ENCODE measurements around the gene THOC7.

Gene THOC7

DNA sequence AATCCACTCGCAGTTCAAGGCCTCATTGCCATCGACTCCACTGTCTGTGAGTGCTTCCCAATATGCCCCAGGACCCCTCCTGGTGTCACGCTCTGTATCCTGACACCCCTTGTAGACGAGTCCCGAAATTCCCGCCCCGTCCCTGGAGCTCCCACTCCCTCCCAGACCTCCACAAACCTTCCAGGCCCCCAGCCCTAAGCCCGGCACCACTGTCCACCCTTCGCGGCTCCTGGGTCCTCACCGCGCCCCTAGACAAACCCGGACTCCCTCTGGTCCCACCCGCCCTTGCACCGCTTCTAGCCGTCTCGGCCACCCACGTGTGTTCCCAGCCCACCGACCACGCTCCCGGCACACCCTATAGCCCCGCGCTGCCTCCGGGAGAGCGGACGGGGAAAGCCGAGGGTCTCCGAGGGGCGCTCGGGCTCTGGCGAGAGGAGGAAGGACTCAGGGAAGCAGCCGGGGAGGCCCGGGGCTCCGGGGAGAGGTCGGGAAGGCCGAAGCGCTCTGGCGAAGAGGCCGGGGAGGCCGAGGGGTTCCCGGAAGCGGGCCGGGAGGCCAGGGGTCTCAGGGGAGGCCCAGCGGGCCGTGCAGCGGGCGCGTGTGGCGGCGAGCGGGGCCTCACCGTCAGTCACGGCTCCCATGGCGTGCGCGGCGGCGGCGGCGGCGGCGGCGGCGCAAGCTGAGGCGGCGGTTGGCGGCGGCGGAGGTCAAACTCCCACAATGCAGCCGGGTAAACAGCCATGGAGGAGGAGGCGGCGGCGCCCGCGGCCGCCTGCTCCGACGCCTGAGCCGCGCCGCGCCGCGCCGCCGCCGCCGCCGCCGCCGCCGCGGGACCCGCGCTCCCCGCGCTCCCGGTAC lies at the start of gene THOC7, which contains the start of gene ATXN7:
TSS of gene THOC7 (minus strand) at position 656 of the 858 bp plus-strand sequence. CDS start at position 641, 15 bp downstream.
TSS of gene ATXN7 (plus strand) at position 718 of the 858 bp plus-strand sequence. CDS start 48,732 bp downstream, outside the sequence.
- no peak for DNase-seq

DNA sequence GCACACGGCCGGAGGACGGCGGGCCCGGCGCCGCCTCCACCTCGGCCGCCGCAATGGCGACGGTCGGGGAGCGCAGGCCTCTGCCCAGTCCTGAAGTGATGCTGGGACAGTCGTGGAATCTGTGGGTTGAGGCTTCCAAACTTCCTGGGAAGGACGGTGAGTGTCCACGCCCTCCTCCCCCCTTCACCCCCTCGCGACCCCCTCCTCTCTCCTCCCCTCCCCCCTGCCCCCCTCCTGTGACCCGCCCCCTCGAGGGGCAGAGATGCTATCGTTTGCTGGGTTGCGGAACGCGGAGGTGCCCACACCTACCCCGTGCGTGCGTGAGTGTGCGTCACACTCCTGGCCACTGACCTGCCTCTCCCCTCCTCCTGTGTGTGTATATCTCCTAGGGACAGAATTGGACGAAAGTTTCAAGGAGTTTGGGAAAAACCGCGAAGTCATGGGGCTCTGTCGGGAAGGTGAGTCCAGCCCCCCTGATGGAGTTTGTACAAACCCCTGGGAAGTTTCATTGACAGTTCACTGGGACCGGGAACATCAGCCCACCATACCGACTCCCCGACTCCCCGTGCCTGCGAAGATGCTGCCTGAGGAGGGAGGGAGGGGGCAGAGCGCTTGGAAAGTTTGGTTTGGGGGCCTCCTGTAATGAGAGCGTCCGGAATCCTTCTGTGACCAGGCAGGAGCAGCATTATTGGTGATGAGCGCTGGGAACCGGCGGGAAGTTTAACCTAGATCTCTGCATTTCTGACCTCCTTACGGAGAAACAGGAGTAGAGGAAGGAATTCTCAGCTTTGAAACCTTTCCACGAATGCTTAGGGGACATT lies 49.4 kb upstream of the THOC7 start:
- no peak for DNase-seq

DNA sequence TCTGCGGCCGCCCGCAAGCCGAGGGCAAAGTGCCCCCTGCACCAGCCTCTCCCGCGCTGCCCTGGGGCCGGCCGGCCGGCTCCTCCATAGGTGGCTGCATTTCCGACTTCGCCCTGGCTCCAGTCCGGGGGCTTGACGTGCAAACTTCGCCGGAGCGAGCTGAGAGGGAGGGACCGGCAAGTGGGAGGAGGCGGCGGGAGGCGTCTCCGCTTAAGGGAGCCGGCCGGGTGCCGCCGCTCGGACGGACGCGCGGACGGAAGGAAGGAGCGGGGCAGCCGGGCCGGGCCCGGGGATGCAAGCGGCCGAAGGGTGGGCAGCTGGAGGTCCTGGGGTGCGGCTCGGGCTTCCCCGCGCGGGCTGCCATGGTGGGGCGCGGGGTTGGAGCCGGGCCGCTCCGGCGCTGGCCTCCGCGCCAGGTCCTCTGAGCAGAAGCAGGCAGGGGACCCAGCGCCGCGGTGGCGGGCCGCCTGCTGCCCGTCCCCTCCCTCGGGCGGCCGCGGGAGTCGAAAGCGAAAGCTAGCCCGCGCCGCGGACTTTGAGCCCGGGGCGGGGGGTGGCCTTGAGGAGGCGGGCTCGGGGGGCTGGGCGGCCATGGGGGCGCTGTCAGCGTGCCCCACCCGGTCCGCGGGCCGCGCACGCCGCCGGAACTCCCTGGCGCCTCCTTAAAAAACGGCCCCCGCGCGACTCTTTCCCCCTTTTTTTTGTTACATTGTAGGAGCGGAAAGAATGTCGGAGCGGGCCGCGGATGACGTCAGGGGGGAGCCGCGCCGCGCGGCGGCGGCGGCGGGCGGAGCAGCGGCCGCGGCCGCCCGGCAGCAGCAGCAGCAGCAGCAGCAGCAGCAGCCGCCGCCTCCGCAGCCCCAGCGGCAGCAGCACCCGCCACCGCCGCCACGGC lies 48.5 kb upstream of the THOC7 start, which contains the start of gene SCAANT1:
TSS of gene SCAANT1 (minus strand) at position 511 of the 895 bp plus-strand sequence.
- DNase-seq = peak; percentile 39

DNA sequence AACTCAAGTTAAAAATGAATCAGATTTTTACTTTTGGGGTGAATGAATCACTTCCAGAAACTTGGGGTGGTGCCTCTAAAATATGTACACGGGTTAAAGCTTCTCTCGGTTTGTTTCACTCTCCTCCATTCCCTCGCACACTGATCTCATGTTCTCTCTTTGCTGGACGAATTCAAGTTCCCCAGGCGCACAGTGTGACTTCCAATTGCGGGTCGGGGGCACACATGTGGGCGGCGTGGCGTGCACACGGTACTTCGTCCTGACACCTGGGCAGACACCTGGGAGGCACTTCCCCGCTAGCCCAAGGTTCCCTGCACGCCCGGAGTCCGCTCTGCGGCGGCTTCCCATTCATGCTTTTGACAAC lies 47.9 kb upstream of the THOC7 start:
- no peak for DNase-seq

DNA sequence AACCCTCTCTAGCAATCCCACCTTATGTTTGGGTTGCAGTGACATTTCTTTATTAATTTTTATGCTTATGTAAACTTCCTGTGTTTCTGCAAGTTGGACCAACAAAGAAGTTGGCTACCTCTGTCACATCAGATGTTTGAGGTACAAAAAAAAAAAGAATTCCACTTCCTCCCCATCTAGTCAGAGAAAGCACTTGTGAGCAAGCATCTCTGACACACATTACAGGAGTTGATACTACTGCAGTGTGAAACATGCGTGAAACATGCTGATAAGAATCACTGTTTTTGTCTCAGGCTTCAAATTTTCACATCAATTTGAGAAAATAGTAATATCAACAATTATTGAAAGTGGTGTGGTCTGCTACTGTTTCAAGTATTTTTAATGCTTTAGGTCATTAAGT lies 47.3 kb upstream of the THOC7 start:
- no peak for DNase-seq

DNA sequence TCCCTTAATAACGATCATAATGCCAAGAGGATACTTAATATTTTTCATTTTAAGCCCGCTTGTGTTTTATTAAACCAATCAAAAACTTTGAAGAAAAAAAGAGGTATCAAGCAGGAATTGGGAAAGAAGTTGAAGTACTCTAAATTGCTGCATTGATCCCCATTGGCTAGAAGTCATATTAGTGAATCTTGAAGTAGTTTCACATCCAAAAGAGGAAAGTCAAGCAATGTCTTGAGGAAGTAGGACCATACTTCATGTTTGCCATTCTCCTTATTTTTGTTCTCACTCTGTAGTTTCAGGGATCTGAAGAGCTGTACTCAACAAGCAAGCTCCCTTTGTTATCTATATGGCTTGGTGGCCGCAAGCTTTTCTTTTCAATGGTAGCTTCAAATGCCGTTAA lies 46.4 kb upstream of the THOC7 start:
- DNase-seq = no peak

DNA sequence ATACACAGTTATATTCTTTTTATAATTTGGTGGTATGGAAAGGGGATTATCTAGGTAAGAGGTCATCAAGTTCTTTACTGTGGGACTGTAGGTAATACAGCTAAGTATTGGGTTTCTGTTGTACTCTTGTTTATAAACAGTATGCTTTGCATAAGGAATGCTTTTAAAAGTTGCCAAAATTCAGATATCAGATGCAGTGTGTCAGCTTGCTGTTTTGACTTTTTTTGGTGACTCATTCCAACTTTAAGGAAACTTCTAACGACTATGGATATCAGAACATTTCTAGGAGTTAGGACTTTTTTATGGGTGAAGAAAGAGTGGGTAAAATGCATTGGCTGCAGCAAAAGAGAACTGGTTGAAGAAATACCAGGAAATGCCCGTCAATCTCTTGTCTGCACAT lies 45.8 kb upstream of the THOC7 start:
- no peak for DNase-seq

DNA sequence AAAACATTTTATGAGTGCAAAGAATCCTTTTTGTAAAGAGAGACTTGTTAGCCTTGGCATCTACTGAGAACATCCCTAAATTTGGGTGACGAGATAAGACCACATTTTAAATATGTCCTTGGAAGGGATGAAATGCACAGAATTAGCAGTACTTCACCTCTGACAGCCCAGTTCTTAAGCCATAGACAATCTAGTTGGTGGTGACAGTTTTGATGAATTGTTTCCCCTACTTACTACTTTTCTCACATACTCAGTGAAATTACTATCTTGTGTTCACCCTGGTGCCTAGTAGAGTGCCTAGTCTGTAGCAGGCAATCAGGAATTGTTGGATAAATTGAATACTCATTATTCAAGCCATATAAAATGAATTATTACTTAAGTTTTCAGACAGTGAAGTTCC lies 45.2 kb upstream of the THOC7 start:
- no peak for DNase-seq

DNA sequence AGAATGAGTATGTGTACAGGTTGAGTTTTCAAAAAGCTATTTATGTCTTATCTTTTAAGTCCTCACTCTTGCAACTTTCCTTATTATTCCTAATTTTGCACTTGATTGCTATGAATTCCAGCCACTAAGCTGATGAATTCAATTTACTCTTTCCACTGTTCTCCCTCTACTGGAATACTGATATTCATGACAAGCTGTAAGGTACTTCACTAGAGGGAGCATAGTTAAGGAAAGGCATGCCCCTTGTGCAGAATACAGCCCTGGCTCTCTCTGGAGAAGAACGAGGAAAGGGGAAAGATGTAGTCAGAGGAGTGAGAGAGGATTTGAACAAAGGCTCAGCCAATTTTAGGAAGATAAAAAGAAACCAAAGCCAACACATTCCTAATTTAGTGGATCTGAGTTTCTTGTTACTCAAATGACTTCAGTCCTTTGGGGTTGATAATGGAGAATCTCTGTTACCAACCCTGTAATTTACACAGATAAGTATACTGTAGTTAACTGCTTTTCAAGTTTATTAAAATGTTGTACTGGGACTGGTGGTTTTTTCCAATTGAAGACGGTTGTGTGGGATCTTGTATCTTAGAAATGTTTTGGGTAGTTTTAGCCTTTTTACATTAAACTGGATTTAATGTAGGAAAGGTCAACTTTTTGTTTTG lies 44.6 kb upstream of the THOC7 start:
- DNase-seq = no peak

DNA sequence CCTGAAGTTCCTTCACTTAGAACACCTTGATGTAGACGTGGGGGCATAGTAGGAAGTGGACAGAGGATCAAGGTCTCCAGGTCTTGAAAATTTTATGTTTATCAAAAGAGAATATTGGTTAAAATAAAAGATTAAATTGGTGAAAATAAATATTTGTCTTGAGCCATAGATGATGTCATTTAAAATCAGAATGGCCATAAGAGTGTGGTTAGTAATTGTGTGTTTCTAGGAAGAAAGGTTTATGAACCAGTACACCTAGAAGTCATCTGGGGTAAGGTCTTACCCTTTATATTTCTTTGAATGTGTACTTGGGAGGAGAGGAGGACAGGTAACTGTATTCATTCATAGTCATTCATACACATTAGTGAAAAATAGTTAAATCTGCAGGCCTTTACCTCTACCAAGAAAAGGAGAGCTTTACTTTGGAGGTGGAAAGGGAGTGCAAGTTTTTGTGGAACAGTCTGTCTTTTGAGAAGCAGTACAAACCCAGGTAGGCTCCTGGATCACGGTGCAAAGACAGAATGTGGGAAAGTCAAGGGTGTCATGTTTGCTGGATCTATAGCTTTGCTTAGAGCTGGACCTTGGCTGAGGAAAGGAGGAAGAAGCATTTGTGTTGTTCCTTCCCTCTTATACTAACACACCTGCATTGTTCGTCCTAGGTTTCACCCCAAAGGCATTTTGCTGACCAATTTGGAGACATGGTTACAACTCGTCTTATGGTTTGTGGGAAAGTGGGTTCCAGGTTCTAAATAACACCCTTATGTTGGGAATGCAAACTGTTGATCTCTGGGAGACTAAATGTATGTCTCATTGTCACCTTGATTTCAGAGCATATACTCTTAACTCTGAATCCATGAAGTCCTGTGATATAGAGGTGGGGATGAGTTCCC lies 42.4 kb upstream of the THOC7 start:
- no peak for DNase-seq

DNA sequence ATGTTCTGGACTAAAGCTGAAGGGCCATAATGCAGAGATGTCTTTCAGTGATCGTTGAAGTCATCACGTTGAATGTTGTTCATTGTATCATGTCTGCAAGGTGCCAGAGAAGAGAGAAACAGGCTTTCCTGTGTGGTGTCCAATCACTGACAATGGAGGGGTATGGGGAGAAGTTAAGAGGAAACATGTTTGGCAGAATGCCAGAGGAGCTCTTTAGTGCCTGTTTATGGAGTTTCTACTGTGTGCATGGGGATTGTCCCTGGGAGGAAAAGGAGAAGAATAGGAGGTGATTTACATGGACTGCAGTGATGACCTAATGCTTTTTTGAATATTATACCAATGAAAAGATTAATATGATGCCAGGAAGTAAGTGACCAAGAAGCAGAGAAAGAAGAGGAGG lies 36.9 kb upstream of the THOC7 start:
- peak; percentile 84 for DNase-seq

DNA sequence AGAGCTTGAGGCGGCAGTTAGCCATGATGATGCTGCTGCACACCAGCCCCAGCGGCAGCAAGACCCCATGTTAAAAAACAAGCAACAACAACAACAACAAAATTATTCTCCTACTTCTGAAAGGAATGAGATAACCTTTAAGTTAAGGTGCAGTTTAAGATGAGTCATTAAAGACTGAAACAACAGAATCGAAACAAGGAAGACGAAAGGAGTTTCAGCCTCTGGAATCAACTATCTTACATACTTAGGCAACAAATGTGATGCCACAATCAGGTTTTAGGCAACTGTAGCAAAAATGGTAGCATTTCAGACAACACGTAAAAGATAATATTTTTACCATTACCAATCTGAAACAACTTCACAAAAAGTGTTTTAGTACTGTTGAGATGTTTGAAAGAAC lies 36.4 kb upstream of the THOC7 start:
- no peak for DNase-seq

DNA sequence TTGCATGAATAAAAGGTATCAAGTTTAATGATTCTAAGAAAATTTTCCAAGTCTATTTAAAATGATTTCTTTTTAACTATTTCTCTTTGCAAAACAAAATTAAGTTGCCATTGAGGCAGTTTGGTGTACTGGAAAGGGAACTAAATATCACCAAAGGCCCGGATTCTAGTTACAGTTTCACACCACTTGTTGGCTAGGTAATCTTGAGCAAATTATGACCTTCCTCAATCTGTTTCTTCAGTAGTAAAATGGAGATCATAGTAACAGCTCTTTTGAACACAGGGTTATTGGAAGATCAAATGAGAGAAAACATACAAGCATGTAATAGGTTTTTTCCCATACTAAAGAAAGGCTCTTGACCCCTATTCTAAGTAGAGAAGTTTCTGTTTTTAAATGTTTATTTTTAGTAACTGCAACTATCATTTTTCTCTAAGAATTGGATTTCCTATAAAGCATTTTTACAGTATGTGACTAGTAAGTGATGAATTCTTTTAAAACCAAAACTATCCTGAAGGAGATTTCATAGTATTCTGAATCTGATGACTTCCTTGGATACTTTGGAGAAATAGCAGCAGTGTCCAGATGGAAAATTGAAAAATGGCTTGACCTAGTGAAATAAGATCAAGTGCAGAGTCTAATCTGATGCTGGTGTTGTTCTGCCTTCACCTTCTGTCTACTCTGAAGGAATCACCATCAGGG lies 32.9 kb upstream of the THOC7 start:
- no peak for DNase-seq

DNA sequence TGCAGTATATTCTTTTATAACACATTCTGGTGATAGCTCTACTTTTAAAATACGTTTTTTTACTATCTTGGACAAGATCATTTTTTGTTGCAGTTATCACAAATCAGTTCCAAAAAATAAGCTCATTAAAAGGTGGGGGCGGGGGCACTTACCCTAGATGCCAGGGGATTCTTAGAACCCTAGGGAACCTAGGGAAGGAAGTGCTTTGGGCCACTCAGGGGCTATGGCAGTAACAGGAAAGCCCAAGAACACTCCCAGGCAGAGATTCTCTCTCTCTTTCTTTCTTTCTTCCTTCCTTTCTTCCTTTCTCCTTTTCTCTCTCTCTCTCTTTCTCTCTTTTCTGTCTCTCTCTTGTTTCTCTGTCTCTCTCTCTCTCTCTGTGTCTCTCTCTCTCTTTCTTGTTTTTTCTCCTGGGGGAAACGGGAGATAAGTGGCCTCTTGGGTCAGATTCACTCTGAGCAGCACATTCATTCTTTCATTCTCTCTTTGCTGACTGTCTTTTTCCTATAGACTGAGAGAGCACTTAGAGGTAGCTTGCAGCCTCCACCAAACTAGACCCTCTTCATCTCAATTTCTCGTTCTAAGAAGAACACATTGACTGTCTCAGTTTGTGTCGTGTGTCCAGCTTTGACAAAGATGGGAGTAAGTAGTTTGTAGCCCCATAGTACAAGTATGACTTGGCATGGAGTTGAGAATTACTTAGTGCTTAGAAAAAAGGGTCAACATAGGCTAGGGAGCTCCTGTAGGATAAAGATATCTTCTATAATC lies 32.0 kb upstream of the THOC7 start:
- DNase-seq = no peak

DNA sequence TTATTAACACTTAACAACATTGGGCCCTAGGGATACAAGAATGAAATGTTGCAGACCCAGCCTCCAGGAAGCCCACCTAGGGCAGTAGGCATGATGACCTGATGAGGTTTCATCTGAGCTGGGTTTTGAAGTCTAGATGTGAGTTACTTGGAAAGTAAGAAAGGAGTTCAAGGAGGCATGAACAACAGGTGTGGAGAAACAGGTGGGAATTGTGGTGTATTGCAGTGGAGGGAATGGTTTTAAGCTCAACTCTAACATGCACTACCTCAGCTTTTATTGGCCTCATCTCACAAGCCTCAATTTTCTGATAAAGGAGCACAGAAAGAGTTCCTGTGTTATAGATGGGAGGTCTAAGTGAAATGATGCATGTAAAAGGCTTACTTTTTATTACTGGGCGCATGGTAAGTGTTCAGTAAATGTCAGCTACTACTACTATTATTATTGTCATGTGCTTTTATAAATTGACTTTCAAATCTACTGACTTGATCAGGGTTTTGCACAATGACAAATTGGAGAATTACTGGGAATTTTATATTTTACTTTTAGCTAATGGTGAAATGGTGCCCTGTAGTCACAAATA lies 29.3 kb upstream of the THOC7 start:
- no peak for DNase-seq

DNA sequence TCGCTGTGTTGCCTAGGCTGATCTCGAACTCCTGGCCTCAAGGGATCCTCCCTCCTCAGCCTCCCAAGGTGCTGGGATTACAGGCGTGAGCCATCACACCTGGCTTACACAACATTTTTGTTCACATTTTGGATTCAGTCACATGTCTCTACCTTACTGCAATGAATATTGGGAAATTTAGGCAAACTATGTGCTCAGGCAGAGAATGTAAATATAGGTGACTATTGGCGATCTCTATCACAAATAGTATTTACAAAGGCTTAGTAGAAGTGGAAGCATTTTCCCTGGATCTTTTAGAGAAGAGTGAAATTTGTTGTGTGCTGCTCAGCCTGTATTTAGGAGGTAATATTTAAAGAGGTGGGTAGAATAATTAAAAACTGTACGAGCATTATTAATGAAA lies 27.9 kb upstream of the THOC7 start:
- DNase-seq = no peak

DNA sequence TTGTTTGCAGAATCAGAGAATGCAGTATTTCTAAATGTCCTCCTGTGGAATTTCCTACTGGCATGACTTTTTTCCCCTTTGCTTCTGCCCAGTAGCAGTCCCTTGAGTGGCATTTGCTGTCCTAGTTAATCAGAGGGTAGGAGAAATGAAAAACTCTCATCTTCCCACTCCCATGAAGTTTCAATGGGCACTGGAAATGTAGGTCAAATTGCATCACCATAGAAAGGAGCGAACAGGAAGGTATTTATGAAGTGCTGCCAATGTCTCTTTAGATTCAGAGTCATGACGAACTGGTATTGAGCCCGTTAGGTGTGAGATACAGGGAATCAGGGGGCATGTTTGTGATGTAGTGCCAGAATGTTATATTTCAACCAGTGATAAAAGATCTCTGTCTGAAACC lies 23.3 kb upstream of the THOC7 start:
- no peak for DNase-seq

DNA sequence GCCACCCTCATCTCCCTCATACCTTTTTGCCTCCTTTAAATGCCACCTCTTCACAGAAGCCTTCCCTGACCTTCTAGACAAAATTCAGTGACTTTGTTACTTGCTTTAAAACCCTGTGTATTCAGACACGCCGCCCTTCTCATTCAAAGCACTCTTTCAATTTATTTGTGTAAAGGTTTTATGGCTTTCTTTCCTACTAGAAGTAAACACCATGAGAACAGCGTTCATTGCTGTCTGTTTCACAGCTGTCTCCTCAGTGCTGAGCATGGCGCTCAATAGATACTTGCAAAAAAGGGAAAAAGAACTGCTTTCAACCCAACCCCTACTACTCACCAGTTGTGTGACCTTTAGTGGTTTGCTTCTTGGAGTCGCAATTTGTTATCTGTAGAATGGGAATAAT lies 17.0 kb upstream of the THOC7 start:
- DNase-seq = no peak

DNA sequence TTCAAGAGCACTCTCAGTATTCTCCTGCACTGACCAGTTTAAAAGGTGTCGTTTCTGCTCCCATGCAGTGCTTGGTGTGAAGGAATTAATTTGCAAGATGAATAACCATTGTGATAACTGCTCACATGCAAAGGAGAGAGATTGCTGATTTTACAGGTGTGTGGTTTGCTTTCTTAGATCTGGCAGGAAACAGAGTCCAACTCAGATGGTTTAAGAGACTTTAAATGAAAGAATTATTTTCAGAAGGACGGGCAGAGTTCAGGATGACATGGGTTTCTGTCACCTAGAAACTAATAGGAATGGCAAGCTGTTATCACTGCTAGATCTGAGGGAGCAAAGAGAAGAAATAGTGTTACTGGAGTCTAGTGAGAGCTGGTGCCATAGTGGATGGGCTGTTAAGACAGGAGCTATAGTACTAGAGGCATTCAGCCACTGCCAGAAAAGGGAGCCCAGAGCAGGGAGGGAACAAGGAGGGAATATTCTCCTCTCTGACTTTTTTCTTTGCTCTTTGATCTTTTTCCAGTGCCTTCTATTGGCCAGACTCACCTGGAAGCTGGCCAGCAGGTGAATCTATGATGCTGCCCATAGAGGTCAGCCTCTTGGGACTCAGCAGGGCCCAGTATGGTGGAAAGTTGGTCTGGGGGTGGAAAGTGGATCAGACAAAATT lies 14.9 kb upstream of the THOC7 start:
- DNase-seq = no peak
